ENCODE measurements around the gene CAMSAP1. TPM values are rescaled to one million over a fixed set of nuclear protein-coding genes. Genes with fewer than 3 reads are reported as not detected.

CAMSAP1 gene
- total and polyA plus RNA-seq, 2 donors (not counting 1 experiment from before 2014, with no cell fraction given), result 6.6 to 31.0 TPM

GRCh38 chr9:135909371-135909770 lies 2.0 kb upstream of the CAMSAP1 start:
- TF ChIP-seq EZH2 (IDR thresholded peaks at IDR 0.05; ENCODE audit: borderline replicate concordance, insufficient read depth, low read depth, low read length, poor library complexity, severe bottlenecking) (no peak), CTCF (IDR thresholded peaks at IDR 0.05) (no peak)
- Histone ChIP-seq H3K36me3 (replicated peaks in 1 of 2; ENCODE audit: control extremely low read depth in 1 of 2, control insufficient read depth in 1 of 2, extremely low read depth in 1 of 2, insufficient read depth in 2 of 2, low read length in 1 of 2) (peaks cover 0 to 22% of the 10 kb centered on the region in 2 experiments), H3K9me3 (ENCODE audit: control extremely low read depth in 1 of 3, control insufficient read depth in 2 of 3, insufficient read depth in 1 of 3, low read length in 2 of 3) (peaks cover 0 to 22% (median 3%) of the 10 kb centered on the region in 3 donors), H3K4me2 (replicated peaks; ENCODE audit: low read depth, low read length, poor library complexity, severe bottlenecking) (peak overlapping the region; percentile 97), H4K20me1 (ENCODE audit: control insufficient read depth, insufficient read depth, low read length, poor library complexity, severe bottlenecking) (peaks cover 34% of the 10 kb centered on the region), H3K4me3 (ENCODE audit: control extremely low read depth in 1 of 5, extremely low read depth in 1 of 5, insufficient read depth in 1 of 5, low read depth in 2 of 5, low read length in 4 of 5) (no peak overlapping the region), H3K27me3 (replicated peaks in 1 of 4; ENCODE audit: control extremely low read depth in 1 of 4, control insufficient read depth in 3 of 4, insufficient read depth in 4 of 4, low read length in 3 of 4) (no peaks in the 10 kb centered on the region), H3K27ac (ENCODE audit: low read length in 2 of 2) (no peak overlapping the region), H3K4me1 (ENCODE audit: control insufficient read depth in 2 of 2, insufficient read depth in 2 of 2, low read length in 2 of 2) (peaks cover 20 to 23% of the 10 kb centered on the region in 2 donors), H3K9ac (ENCODE audit: low read length) (no peak overlapping the region), H2AFZ (ENCODE audit: insufficient read depth, low read depth, low read length, poor library complexity, severe bottlenecking) (no peak overlapping the region), H3K79me2 (ENCODE audit: control insufficient read depth, insufficient read depth, low read length) (peaks cover 53% of the 10 kb centered on the region)
- ChIA-PET CTCF (no interaction called here), POLR2A (no interaction called here)
- Mint-ChIP-seq H3K4me1 (peaks cover 39% of the 10 kb centered on the region), H3K4me3 (peak overlapping the region; percentile 88), H3K27me3 (no peaks in the 10 kb centered on the region), H3K9me3 (ENCODE audit: insufficient read depth) (no peaks in the 10 kb centered on the region), H3K27ac (peak overlapping the region; percentile 81)
- no CpG with 5 or more reads among the region's 6 CpGs for WGBS (ENCODE audit: insufficient coverage)
- intact Hi-C loops (cut with micrococcal nuclease), result loop anchor here (5.0 kb wide), 1 partner anchor 453 kb away; the partner anchor contains the start of gene DNLZ
- no peak for DNase-seq
- no peak for ATAC-seq (ENCODE audit: low read depth)

DNA sequence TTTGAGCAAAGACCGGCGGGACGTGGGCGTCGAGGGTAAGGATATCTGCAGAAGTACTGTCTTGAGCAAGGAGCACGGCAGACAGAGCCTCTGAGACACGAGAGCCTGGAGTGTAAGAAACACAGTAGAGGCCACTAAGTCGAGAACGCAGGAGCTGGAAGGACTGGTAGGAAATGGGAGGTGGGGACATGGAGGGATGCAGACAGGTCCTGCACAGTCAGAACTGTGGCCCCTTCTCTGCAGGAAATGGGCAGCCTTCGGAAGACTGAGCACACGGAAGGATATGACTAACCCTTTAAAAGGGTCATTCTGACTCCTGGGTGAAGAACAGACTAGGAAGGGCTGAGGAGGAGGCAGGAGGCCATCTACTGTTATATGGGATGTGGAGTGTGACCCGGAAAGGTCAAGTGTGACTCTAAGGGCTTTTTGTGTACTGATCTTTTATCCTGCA lies 1.4 kb upstream of the CAMSAP1 start:
- peak overlapping the region; percentile 97 for H3K4me2 ChIP-seq (replicated peaks; ENCODE audit: low read depth, low read length, poor library complexity, severe bottlenecking)
- H3K4me3 ChIP-seq (ENCODE audit: control extremely low read depth in 1 of 5, extremely low read depth in 1 of 5, insufficient read depth in 1 of 5, low read depth in 2 of 5, low read length in 4 of 5), result peak overlapping the region in 1 of 5 experiments; percentile 85
- peaks cover 20 to 23% of the 10 kb centered on the region in 2 donors for H3K4me1 ChIP-seq (ENCODE audit: control insufficient read depth in 2 of 2, insufficient read depth in 2 of 2, low read length in 2 of 2)
- H3K4me1 Mint-ChIP-seq, result peaks cover 41% of the 10 kb centered on the region
- 98% methylated on average over 9 of the region's 12 CpGs for WGBS (ENCODE audit: insufficient coverage)
- POLR2A ChIA-PET, result no interaction called here
- no peak for TF ChIP-seq CTCF (IDR thresholded peaks at IDR 0.05)
- TF ChIP-seq EZH2 (IDR thresholded peaks at IDR 0.05; ENCODE audit: borderline replicate concordance, insufficient read depth, low read depth, low read length, poor library complexity, severe bottlenecking), result no peak
- intact Hi-C loops (cut with micrococcal nuclease), result loop anchor here (5.0 kb wide), 1 partner anchor 454 kb away; the partner anchor contains the start of gene DNLZ
- H4K20me1 ChIP-seq (ENCODE audit: control insufficient read depth, insufficient read depth, low read length, poor library complexity, severe bottlenecking), result peaks cover 38% of the 10 kb centered on the region
- no peak overlapping the region for H2AFZ ChIP-seq (ENCODE audit: insufficient read depth, low read depth, low read length, poor library complexity, severe bottlenecking)
- H3K36me3 ChIP-seq (replicated peaks in 1 of 2; ENCODE audit: control extremely low read depth in 1 of 2, control insufficient read depth in 1 of 2, extremely low read depth in 1 of 2, insufficient read depth in 2 of 2, low read length in 1 of 2), result peaks cover 0 to 20% of the 10 kb centered on the region in 2 experiments
- peak overlapping the region; percentile 88 for H3K4me3 Mint-ChIP-seq
- no peak overlapping the region for H3K27ac ChIP-seq (ENCODE audit: low read length in 2 of 2)
- no peaks in the 10 kb centered on the region for H3K27me3 Mint-ChIP-seq
- H3K27me3 ChIP-seq (replicated peaks in 1 of 4; ENCODE audit: control extremely low read depth in 1 of 4, control insufficient read depth in 3 of 4, insufficient read depth in 4 of 4, low read length in 3 of 4), result no peaks in the 10 kb centered on the region
- H3K79me2 ChIP-seq (ENCODE audit: control insufficient read depth, insufficient read depth, low read length), result peaks cover 59% of the 10 kb centered on the region
- peak overlapping the region; percentile 81 for H3K27ac Mint-ChIP-seq
- no peak for DNase-seq
- no peak for ATAC-seq (ENCODE audit: low read depth)
- H3K9me3 Mint-ChIP-seq (ENCODE audit: insufficient read depth), result no peaks in the 10 kb centered on the region
- CTCF ChIA-PET, result no interaction called here
- H3K9ac ChIP-seq (ENCODE audit: low read length), result peak overlapping the region; percentile 83
- peaks cover 0 to 16% (median 3%) of the 10 kb centered on the region in 3 donors for H3K9me3 ChIP-seq (ENCODE audit: control extremely low read depth in 1 of 3, control insufficient read depth in 2 of 3, insufficient read depth in 1 of 3, low read length in 2 of 3)
